ENCODE results near the gene LGMN. TPM values are rescaled to one million over a fixed set of nuclear protein-coding genes. Genes with fewer than 3 reads are reported as not detected.
"Not testable (repeated sequence)": the region's sequence is repeated elsewhere in the genome, so short reads cannot be mapped to it uniquely, and the experiment has no call there.

LGMN gene
- total and polyA plus RNA-seq, 2 experiments from 2014 or later, result 60.0 to 83.5 TPM

GRCh38 chr14:92750222-92750728 is 1.8 kb upstream of the LGMN start:
- not testable (repeated sequence) for H3K27ac ChIP-seq (ENCODE audit: low read depth); H3K4me1 ChIP-seq (ENCODE audit: insufficient read depth); H3K36me3 ChIP-seq (ENCODE audit: insufficient read depth); H3K4me1 Mint-ChIP-seq; H3F3A ChIP-seq (replicated peaks; ENCODE audit: low read depth); H3K36me3 Mint-ChIP-seq (ENCODE audit: low read depth); H3K9me3 Mint-ChIP-seq; H3K4me3 Mint-ChIP-seq; ATAC-seq; H2AFZ ChIP-seq; DNase-seq (ENCODE audit: low spot score); H4K20me1 ChIP-seq (replicated peaks; ENCODE audit: insufficient read depth); H3K27ac Mint-ChIP-seq; H3K4me3 ChIP-seq; H3K4me2 ChIP-seq; H3K9me2 ChIP-seq (ENCODE audit: insufficient read depth); H3K27me3 ChIP-seq (ENCODE audit: insufficient read depth)
- peaks cover 16% of the 10 kb centered on the region for H3K27me3 Mint-ChIP-seq (ENCODE audit: insufficient read depth, low read depth, poor library complexity)
- peak; percentile 92; the same call in 1 of the 2 replicates for TF ChIP-seq ZNF114 (CRISPR knock-in tag; IDR thresholded peaks at IDR 0.05)
- H3K79me2 ChIP-seq (replicated peaks; ENCODE audit: insufficient read depth), result peaks cover 30% of the 10 kb centered on the region

- H3F3A ChIP-seq (replicated peaks; ENCODE audit: low read depth), result no peaks in the 10 kb centered on the region
- H3K27ac ChIP-seq (ENCODE audit: low read depth), result no peak overlapping the region
- peak overlapping the region; percentile 98 for H2AFZ ChIP-seq
- peak overlapping the region; percentile 91 for H3K4me3 ChIP-seq
- TF ChIP-seq EZH2 (IDR thresholded peaks at IDR 0.05; ENCODE audit: low read depth, unreplicated experiment) (no peak), STAT1 (IDR thresholded peaks at IDR 0.05; ENCODE audit: unreplicated experiment) (no peak), CTCF (conservative IDR thresholded peaks at IDR 0.05; ENCODE audit: low read depth in 2 of 2) (no peak), ETS1 (IDR thresholded peaks at IDR 0.05) (no peak), NANOG (IDR thresholded peaks at IDR 0.05; ENCODE audit: borderline replicate concordance) (no peak)
- peaks cover 3% of the 10 kb centered on the region; the same call in 2 of the 3 replicates for H3K36me3 Mint-ChIP-seq (ENCODE audit: low read depth)
- H3K79me2 ChIP-seq (replicated peaks; ENCODE audit: insufficient read depth), result peaks cover 48% of the 10 kb centered on the region
- ATAC-seq, result peak; percentile 6
- DNase-seq (ENCODE audit: low spot score), result peak; percentile 35
- peak overlapping the region; percentile 91 for H3K4me3 Mint-ChIP-seq
- peaks cover 6% of the 10 kb centered on the region; the same call in 1 of the 2 replicates for H3K4me1 ChIP-seq (ENCODE audit: insufficient read depth)
- H3K9me2 ChIP-seq (ENCODE audit: insufficient read depth), result no peaks in the 10 kb centered on the region
- H3K4me2 ChIP-seq, result peak overlapping the region; percentile 99
- H3K27me3 ChIP-seq (ENCODE audit: insufficient read depth), result peaks cover 3% of the 10 kb centered on the region; the same call in 1 of the 2 replicates
- no peaks in the 10 kb centered on the region for H3K36me3 ChIP-seq (ENCODE audit: insufficient read depth)
- H3K27me3 Mint-ChIP-seq (ENCODE audit: insufficient read depth, low read depth, poor library complexity), result peaks cover 18% of the 10 kb centered on the region
- H4K20me1 ChIP-seq (replicated peaks; ENCODE audit: insufficient read depth), result peaks cover 7% of the 10 kb centered on the region
- peaks cover 5% of the 10 kb centered on the region; the same call in 2 of the 3 replicates for H3K9me3 Mint-ChIP-seq
- peaks cover 7% of the 10 kb centered on the region; the same call in 2 of the 3 replicates for H3K4me1 Mint-ChIP-seq
- H3K27ac Mint-ChIP-seq, result no peak overlapping the region
Observed at GRCh38 chr14:92747701-92748258, 647 bp downstream of the LGMN start.

GRCh38 chr14:92744198-92744597 is 4.2 kb downstream of the LGMN start:
- no peak overlapping the region for H3K27ac Mint-ChIP-seq
- H3K4me1 ChIP-seq (ENCODE audit: insufficient read depth), result peaks cover 6% of the 10 kb centered on the region; the same call in 1 of the 2 replicates
- H3K4me1 Mint-ChIP-seq, result peaks cover 7% of the 10 kb centered on the region; the same call in 2 of the 3 replicates
- peaks cover 3% of the 10 kb centered on the region; the same call in 2 of the 3 replicates for H3K36me3 Mint-ChIP-seq (ENCODE audit: low read depth)
- no peaks in the 10 kb centered on the region for H3K9me3 Mint-ChIP-seq
- H3K79me2 ChIP-seq (replicated peaks; ENCODE audit: insufficient read depth), result peaks cover 61% of the 10 kb centered on the region
- DNase-seq (ENCODE audit: low spot score) (no peak), ATAC-seq (no peak)
- no peaks in the 10 kb centered on the region for H3K9me2 ChIP-seq (ENCODE audit: insufficient read depth)
- no peak overlapping the region for H3K4me3 Mint-ChIP-seq
- peaks cover 17% of the 10 kb centered on the region for H3K27me3 Mint-ChIP-seq (ENCODE audit: insufficient read depth, low read depth, poor library complexity)
- no peak overlapping the region for H2AFZ ChIP-seq
- no peaks in the 10 kb centered on the region for H3K36me3 ChIP-seq (ENCODE audit: insufficient read depth)
- no peaks in the 10 kb centered on the region for H3F3A ChIP-seq (replicated peaks; ENCODE audit: low read depth)
- H3K27ac ChIP-seq (ENCODE audit: low read depth), result no peak overlapping the region
- no peak overlapping the region for H3K4me2 ChIP-seq
- peaks cover 7% of the 10 kb centered on the region for H4K20me1 ChIP-seq (replicated peaks; ENCODE audit: insufficient read depth)
- H3K4me3 ChIP-seq, result no peak overlapping the region
- H3K27me3 ChIP-seq (ENCODE audit: insufficient read depth), result peaks cover under 1% of the 10 kb centered on the region; the same call in 1 of the 2 replicates
- no peak for TF ChIP-seq EZH2 (IDR thresholded peaks at IDR 0.05; ENCODE audit: low read depth, unreplicated experiment)
- TF ChIP-seq REST (IDR thresholded peaks at IDR 0.05; ENCODE audit: unreplicated experiment), result no peak
- TF ChIP-seq ZNF114 (CRISPR knock-in tag; IDR thresholded peaks at IDR 0.05), result no peak
- TF ChIP-seq STAT1 (IDR thresholded peaks at IDR 0.05; ENCODE audit: unreplicated experiment), result no peak
- no peak for TF ChIP-seq EZH2phosphoT487 (IDR thresholded peaks at IDR 0.05; ENCODE audit: unreplicated experiment)
- no peak for TF ChIP-seq NANOG (IDR thresholded peaks at IDR 0.05; ENCODE audit: borderline replicate concordance)
- TF ChIP-seq CTCF (conservative IDR thresholded peaks at IDR 0.05; ENCODE audit: low read depth in 2 of 2), result no peak

All from GM23338 (cell line).